Stomach (tissue), 9 donors: ENCODE measurements around the gene RIOK3. TPM values are rescaled to one million over a fixed set of nuclear protein-coding genes. Genes with fewer than 3 reads are reported as not detected.
A peak's percentile ranks its signal among the peaks of the same experiment; 100 is the strongest.

Experiments
- DNase-seq, 2 donors: peaks; one replicate each; pipeline versions ENCODE4 v3.0.0 to v3.0.0-alpha.2; 2013 to 2019
- H3K27ac ChIP-seq, 5 donors: fragments of 200-600 bp in 4 of 5; sonication (generic) in 4 of 5; one replicate each; pipeline ENCODE4 v1.5.1; 2013 to 2019; ENCODE audit warnings: mild to moderate bottlenecking in 1 of 5, moderate library complexity in 1 of 5
- H3K27me3 ChIP-seq, 3 donors: fragments of 200-600 bp; sonication (generic); one replicate each; pipeline ENCODE4 v1.5.1; 2017 to 2019; ENCODE audit warnings: mixed run types in 1 of 3
- H3K36me3 ChIP-seq, 4 donors: fragments of 200-600 bp; sonication (generic); 1 replicate in 3 of 4; 2 replicates in 1 of 4; pipeline ENCODE4 v1.5.1; 2016 to 2019
- H3K4me1 ChIP-seq, 4 donors: fragments of 200-600 bp; sonication (generic); one replicate each; pipeline ENCODE4 v1.5.1; 2016 to 2019
- H3K4me3 ChIP-seq, 4 donors: fragments of 200-600 bp; sonication (generic) in 3 of 4; one replicate each; pipeline ENCODE4 v1.5.1; 2016 to 2019; ENCODE audit warnings: mild to moderate bottlenecking in 1 of 4
- H3K9me3 ChIP-seq, 4 donors: fragments of 200-600 bp; sonication (generic); one replicate each; pipeline ENCODE4 v1.5.1; 2016 to 2019
- CTCF ChIP-seq, 7 experiments: fragments of 450-650 bp in 4 of 7; fragments of 200-600 bp in 3 of 7; sonication (generic) in 3 of 7; IDR thresholded peaks; one replicate each; pipeline ENCODE4 v1.5.1; 2016 to 2019; ENCODE audit warnings: antibody characterized with exemption in 7 of 7, control low read depth in 2 of 7, mild to moderate bottlenecking in 1 of 7
- EP300 ChIP-seq: sonication (generic); formaldehyde crosslinking; IDR thresholded peaks from one replicate; pipeline ENCODE4 v1.6.1; 2017; ENCODE audit warnings: antibody characterized with exemption
- POLR2A ChIP-seq, 4 donors: fragments of 450-650 bp; IDR thresholded peaks; one replicate each; pipeline ENCODE4 v1.6.1; 2016; ENCODE audit warnings: antibody characterized with exemption in 4 of 4, control low read depth in 2 of 4, mild to moderate bottlenecking in 1 of 4, moderate library complexity in 1 of 4
- POLR2AphosphoS5 ChIP-seq, 3 donors: sonication (generic); formaldehyde crosslinking; IDR thresholded peaks; one replicate each; pipeline ENCODE4 v1.6.1; 2016; ENCODE audit warnings: antibody characterized with exemption in 3 of 3
- WGBS, 5 donors: extraction: QIAGEN DNeasy Blood & Tissue Kit in 3 of 5; methylation state at CpG; one replicate each; pipeline versions ENCODE4 v1.1.5 to v1.1.7; 2013 to 2018; 5-methylcytosine and 5-hydroxymethylcytosine counted together
- intact Hi-C: fragments of 100-400 bp; cut with DNase I; formaldehyde crosslinking; loops from one replicate; pipeline ENCODE4 v1.15.1; 2023; ENCODE audit warnings: low total_unique reads
- polyA plus RNA-seq, 3 donors: library from polyadenylated mRNA; stranded (reverse); fragments of 200-250 nt; gene quantifications; one replicate each; pipeline ENCODE4 v1.2.3, GENCODE V29; 2013
- total RNA-seq, 5 donors: library from RNA; depleted of rRNA; stranded (reverse); fragments of >200 nt; gene quantifications; one replicate each; pipeline versions ENCODE4 v1.1.0 to v1.2.3, GENCODE V29; 2014 to 2016
- donor health status: healthy with polysubstance abuse.
- donor health status: Bipolar disorder and iron deficiency.
- donor health status: healthy.

The RIOK3 gene
- total and polyA plus RNA-seq, 8 donors: 28.3 to 140 (median 66.3) TPM

DNA sequence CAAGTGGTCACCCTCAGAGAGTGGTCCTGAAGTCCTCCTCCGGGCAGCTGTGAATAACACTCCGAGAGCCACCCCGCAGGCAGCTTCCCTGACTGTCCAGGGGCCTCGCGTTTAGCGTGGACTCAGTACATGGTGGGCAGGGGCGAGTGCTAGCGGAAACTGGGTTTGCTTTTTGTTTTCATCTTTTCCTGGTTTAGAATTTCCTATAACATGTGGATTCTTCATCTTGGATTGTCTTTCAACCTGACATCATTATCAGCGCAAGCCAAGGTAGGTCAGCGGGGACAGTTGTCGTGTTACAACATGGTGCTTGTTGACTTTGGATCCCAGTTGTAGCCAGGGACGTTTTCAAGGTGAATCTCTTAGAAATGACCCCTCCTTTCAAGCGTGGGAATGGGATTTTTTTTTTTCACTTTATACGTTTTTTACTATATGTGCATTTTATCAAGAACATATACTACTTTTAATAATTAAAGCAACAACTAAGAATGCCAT, 71.2 kb downstream of the RIOK3 start:
- TF ChIP-seq POLR2AphosphoS5 (IDR thresholded peaks at IDR 0.05) (no peak), EP300 (no peak)
- intact Hi-C loops: no loop called here

GRCh38 chr18:23526501-23527063, 73.5 kb downstream of the RIOK3 start:
- H3K4me1 ChIP-seq: peaks cover 0 to 6% (median 0%) of the 10 kb centered on the region in 4 donors
- H3K27ac ChIP-seq: no peak overlapping the region
- H3K36me3 ChIP-seq: peaks cover 87 to 100% (median 100%) of the 10 kb centered on the region in 4 donors
- no peaks in the 10 kb centered on the region for H3K9me3 ChIP-seq
- no peak overlapping the region for H3K4me3 ChIP-seq
- no peaks in the 10 kb centered on the region for H3K27me3 ChIP-seq
- TF ChIP-seq POLR2AphosphoS5 (IDR thresholded peaks at IDR 0.05) (no peak), POLR2A (IDR thresholded peaks at IDR 0.05) (no peak), CTCF (IDR thresholded peaks at IDR 0.05) (no peak), EP300 (no peak)
- intact Hi-C loops: no loop called here
- DNase-seq: no peak
- 92 to 99% (median 94%) methylated on average over 5 of the region's 5 CpGs for WGBS, 5 donors

More for the DNA sequence above, 71.2 kb downstream of the RIOK3 start:
- Histone ChIP-seq H3K9me3 (no peaks in the 10 kb centered on the region), H3K27ac (no peak overlapping the region), H3K4me3 (no peak overlapping the region), H3K4me1 (peaks cover 0 to 6% (median 0%) of the 10 kb centered on the region in 4 donors), H3K36me3 (peaks cover 88 to 100% (median 100%) of the 10 kb centered on the region in 4 donors), H3K27me3 (no peaks in the 10 kb centered on the region)
- WGBS, 5 donors: 88 to 92% (median 91%) methylated on average over 14 of the region's 14 CpGs
- DNase-seq: no peak

GRCh38 chr18:23528580-23529472, 75.7 kb downstream of the RIOK3 start:
- no peak for DNase-seq
- peaks cover 88 to 100% (median 100%) of the 10 kb centered on the region in 4 donors for H3K36me3 ChIP-seq
- intact Hi-C loops: no loop called here
- H3K4me3 ChIP-seq: no peak overlapping the region
- TF ChIP-seq POLR2A (IDR thresholded peaks at IDR 0.05): no peak
- TF ChIP-seq POLR2AphosphoS5 (IDR thresholded peaks at IDR 0.05): no peak
- no peak for TF ChIP-seq EP300
- no peak for TF ChIP-seq CTCF (IDR thresholded peaks at IDR 0.05)
- H3K4me1 ChIP-seq: no peaks in the 10 kb centered on the region
- WGBS, 5 donors: 83 to 84% (median 84%) methylated on average over 20 of the region's 20 CpGs
- peak overlapping the region in 2 of 5 donors; percentile 24 for H3K27ac ChIP-seq
- no peaks in the 10 kb centered on the region for H3K27me3 ChIP-seq
- no peaks in the 10 kb centered on the region for H3K9me3 ChIP-seq

DNA sequence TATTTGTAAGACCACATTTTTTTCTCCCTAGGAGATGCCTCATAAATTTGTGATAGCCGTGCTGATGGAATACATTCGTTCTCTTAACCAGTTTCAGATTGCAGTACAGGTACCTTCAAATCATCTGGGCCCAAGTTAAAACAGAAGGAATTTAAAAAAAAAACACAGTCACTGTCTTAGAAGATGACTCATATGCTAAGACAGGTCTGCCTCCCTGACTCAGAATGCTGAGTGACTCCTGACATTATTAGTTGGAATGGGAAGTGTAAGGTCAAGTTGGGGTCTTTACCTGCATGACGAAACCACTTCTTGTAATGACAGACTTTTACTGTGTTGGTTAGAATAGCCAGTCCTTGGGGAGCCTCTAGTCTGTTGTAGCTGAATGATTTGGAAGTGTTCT, 76.5 kb downstream of the RIOK3 start:
- H3K9me3 ChIP-seq: no peaks in the 10 kb centered on the region
- WGBS, 5 donors: 78 to 84% (median 80%) methylated on average over 3 of the region's 3 CpGs
- H3K4me1 ChIP-seq: no peaks in the 10 kb centered on the region
- H3K27ac ChIP-seq: no peak overlapping the region
- DNase-seq: no peak
- TF ChIP-seq POLR2AphosphoS5 (IDR thresholded peaks at IDR 0.05) (no peak), CTCF (IDR thresholded peaks at IDR 0.05) (no peak), EP300 (no peak), POLR2A (IDR thresholded peaks at IDR 0.05) (no peak)
- intact Hi-C loops: no loop called here
- no peaks in the 10 kb centered on the region for H3K27me3 ChIP-seq
- peaks cover 89 to 100% (median 100%) of the 10 kb centered on the region in 4 donors for H3K36me3 ChIP-seq
- no peak overlapping the region for H3K4me3 ChIP-seq
